Esophagus muscularis mucosa (tissue), 3 donors: ENCODE measurements around the gene TEAD1.

ENCODE experiments used
- EP300 ChIP-seq: sonication (generic); formaldehyde crosslinking; IDR thresholded peaks from one replicate; pipeline ENCODE4 v1.6.1; 2017; ENCODE audit warnings: antibody characterized with exemption
- POLR2AphosphoS5 ChIP-seq, 2 donors: sonication (generic); formaldehyde crosslinking; IDR thresholded peaks; one replicate each; pipeline ENCODE4 v1.6.1; 2017; ENCODE audit warnings: antibody characterized with exemption in 2 of 2

DNA sequence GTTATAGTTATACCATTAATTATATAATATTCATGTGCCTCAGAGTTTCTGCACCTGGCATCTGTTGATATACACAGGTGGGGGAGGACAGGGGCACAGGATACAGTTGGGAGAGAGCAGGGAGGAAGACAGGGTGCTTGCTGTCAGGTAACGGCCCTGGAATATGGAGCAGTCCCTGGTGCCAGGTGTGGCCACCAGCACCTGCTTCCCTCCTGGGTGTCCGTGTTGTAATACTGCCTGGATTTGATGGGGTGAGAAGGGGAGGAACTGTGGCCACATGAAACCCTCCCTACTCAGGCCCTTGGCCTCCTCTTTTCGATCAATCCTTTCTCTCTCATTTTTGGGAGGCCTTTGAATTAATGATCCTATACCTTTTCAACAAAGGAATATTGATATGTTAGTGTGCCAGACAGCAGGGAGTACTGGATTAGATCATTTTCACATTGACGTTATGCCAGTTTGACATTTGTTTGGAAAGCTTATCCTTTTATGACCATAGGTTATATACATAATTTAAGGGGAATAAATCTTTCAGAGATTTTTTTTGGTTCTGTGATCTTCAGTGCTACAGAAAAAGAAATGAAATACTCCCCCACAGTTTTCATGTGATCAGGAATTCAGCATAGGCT, 88.6 kb downstream of the TEAD1 start:
- TF ChIP-seq POLR2AphosphoS5 (IDR thresholded peaks at IDR 0.05) (no peak), EP300 (no peak)
